Measurements from ENCODE around the gene TINCR. TPM values are rescaled to one million over a fixed set of nuclear protein-coding genes. Genes with fewer than 3 reads are reported as not detected.

TINCR gene
- polyA plus RNA-seq, 1 of the 3 experiments (the other 2 are of a cell fraction) = 0.02 TPM

- DNase-seq = no peak
- Histone ChIP-seq H3K27me3 (ENCODE audit: insufficient read depth) (no peaks in the 10 kb centered on the region), H3K9me3 (no peaks in the 10 kb centered on the region), H3K4me1 (ENCODE audit: control insufficient read depth in 1 of 2, insufficient read depth in 2 of 2, low read depth in 1 of 2, low read length in 1 of 2) (no peaks in the 10 kb centered on the region), H3K4me2 (no peak overlapping the region), H2AFZ (ENCODE audit: low read depth) (no peak overlapping the region), H3K36me3 (replicated peaks in 1 of 2; ENCODE audit: control insufficient read depth in 1 of 2, insufficient read depth in 2 of 2, low read length in 1 of 2) (peaks cover 60 to 68% of the 10 kb centered on the region in 2 experiments), H3F3A (replicated peaks; ENCODE audit: insufficient read depth) (no peaks in the 10 kb centered on the region), H3K27ac (ENCODE audit: low read depth in 2 of 2, low read length in 1 of 2) (no peak overlapping the region), H3K4me3 (ENCODE audit: low read depth in 2 of 2, low read length in 1 of 2) (no peak overlapping the region), H3K9ac (no peak overlapping the region), H3K79me2 (ENCODE audit: insufficient read depth) (peaks cover 44% of the 10 kb centered on the region), H3K9me2 (no peaks in the 10 kb centered on the region), H4K20me1 (ENCODE audit: insufficient read depth) (peaks cover 15% of the 10 kb centered on the region; the same call in 1 of the 2 replicates)
- ChIA-PET CTCF (no interaction called here), POLR2A (no interaction called here)
- TF ChIP-seq MAX (IDR thresholded peaks at IDR 0.05; ENCODE audit: low read depth) (no peak), JUND (IDR thresholded peaks at IDR 0.05) (no peak), PBX3 (IDR thresholded peaks at IDR 0.05) (no peak), RFX5 (IDR thresholded peaks at IDR 0.05; ENCODE audit: low read length) (no peak), CTCF (IDR thresholded peaks at IDR 0.05) (no peak), GATA2 (CRISPR knock-in tag; IDR thresholded peaks at IDR 0.05) (no peak), FOXJ3 (CRISPR knock-in tag; IDR thresholded peaks at IDR 0.05) (no peak), RXRA (IDR thresholded peaks at IDR 0.05; ENCODE audit: borderline replicate concordance, low read depth) (no peak), CHD2 (IDR thresholded peaks at IDR 0.05; ENCODE audit: low read length, partially characterized antibody) (no peak)
- 91% methylated on average over 16 of the region's 16 CpGs for WGBS (ENCODE audit: low lambda C conversion rate)
Observed at GRCh38 chr19:5607318-5608275, 39.8 kb upstream of the TINCR start.

GRCh38 chr19:5605362-5605761 is 37.6 kb upstream of the TINCR start:
- ChIA-PET CTCF (interaction anchor here (0.8 kb wide), 1 partner anchor 12 kb away, joined by 4 read pairs; no protein-coding TSS in a partner anchor), POLR2A (no interaction called here)
- Histone ChIP-seq H3K36me3 (replicated peaks in 1 of 2; ENCODE audit: control insufficient read depth in 1 of 2, insufficient read depth in 2 of 2, low read length in 1 of 2) (peaks cover 48 to 63% of the 10 kb centered on the region in 2 experiments), H3K4me1 (ENCODE audit: control insufficient read depth in 1 of 2, insufficient read depth in 2 of 2, low read depth in 1 of 2, low read length in 1 of 2) (no peaks in the 10 kb centered on the region), H3K27me3 (ENCODE audit: insufficient read depth) (no peaks in the 10 kb centered on the region), H3K9ac (no peak overlapping the region), H3K9me2 (no peaks in the 10 kb centered on the region), H3K4me2 (no peak overlapping the region), H3K9me3 (no peaks in the 10 kb centered on the region), H2AFZ (ENCODE audit: low read depth) (no peak overlapping the region), H3K27ac (ENCODE audit: low read depth in 2 of 2, low read length in 1 of 2) (no peak overlapping the region), H3F3A (replicated peaks; ENCODE audit: insufficient read depth) (no peaks in the 10 kb centered on the region), H4K20me1 (ENCODE audit: insufficient read depth) (peaks cover 15% of the 10 kb centered on the region; the same call in 1 of the 2 replicates), H3K4me3 (ENCODE audit: low read depth in 2 of 2, low read length in 1 of 2) (no peak overlapping the region), H3K79me2 (ENCODE audit: insufficient read depth) (peaks cover 52% of the 10 kb centered on the region)
- no peak for DNase-seq
- TF ChIP-seq MXI1 (IDR thresholded peaks at IDR 0.05; ENCODE audit: low read depth, low read length) = no peak
- no peak for TF ChIP-seq SIN3A (IDR thresholded peaks at IDR 0.05; ENCODE audit: borderline replicate concordance, low read depth, low read length)
- no peak for TF ChIP-seq RXRA (IDR thresholded peaks at IDR 0.05; ENCODE audit: borderline replicate concordance, low read depth)
- TF ChIP-seq USF1 (IDR thresholded peaks at IDR 0.05; ENCODE audit: borderline replicate concordance, low read depth) = no peak
- TF ChIP-seq ZBTB33 (IDR thresholded peaks at IDR 0.05; ENCODE audit: borderline replicate concordance, low read depth) = no peak
- no peak for TF ChIP-seq USF2 (IDR thresholded peaks at IDR 0.05; ENCODE audit: borderline replicate concordance, low read depth, low read length)
- no peak for TF ChIP-seq RFX5 (IDR thresholded peaks at IDR 0.05; ENCODE audit: low read length)
- no peak for TF ChIP-seq MAX (IDR thresholded peaks at IDR 0.05; ENCODE audit: low read depth)
- TF ChIP-seq NFIC (IDR thresholded peaks at IDR 0.05; ENCODE audit: borderline replicate concordance) = no peak
- TF ChIP-seq FOXJ3 (CRISPR knock-in tag; IDR thresholded peaks at IDR 0.05) = no peak
- TF ChIP-seq FOSL2 (IDR thresholded peaks at IDR 0.05; ENCODE audit: borderline replicate concordance, low read depth) = no peak
- 100% methylated on average over 3 of the region's 3 CpGs for WGBS (ENCODE audit: low lambda C conversion rate)
